ENCODE results near the gene NLRP9. TPM values are rescaled to one million over a fixed set of nuclear protein-coding genes. Genes with fewer than 3 reads are reported as not detected.

The NLRP9 gene
- total RNA-seq, 1 experiment from 2014 or later: not detected

DNA sequence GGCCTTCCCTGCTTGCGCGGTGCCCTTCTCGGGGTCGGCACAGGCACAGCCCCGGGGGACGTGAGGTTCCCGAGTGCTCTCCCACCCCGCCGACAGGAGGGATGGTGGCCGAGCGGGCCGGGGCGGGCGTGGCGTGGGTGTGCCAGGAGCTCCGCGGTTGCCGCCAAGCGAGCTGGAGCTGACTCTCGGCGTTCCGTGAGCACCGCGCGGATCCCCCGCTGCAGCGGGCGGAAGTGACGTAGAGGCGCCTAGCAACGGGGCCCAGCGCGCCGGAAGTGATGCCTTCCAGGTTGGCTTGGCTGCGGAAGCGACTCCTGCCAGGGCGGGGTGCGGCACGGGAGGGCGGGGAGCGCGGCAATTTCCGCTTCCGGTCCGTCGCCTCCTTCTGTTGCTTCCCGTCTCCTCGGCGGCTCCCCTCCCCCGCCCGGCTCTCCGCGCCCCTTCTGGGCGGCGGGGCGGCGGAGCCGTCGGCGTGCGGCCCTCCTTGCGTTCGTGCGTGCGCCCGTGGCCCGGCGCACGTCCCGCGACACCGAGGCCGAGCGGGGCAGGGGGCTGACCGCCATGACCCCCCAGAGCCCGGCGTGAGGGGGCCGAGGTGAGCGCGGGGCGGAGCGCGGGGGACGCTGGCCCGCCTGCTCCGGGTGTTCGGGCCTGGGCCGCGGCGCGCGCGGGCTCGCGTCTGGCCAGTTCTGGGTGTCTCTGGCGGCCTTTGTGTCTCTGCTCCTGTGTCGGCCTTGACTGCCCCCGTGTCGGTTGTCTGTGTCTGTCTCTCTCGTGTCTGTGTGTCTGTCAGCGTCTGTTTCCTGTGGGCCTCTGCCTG is 63.2 kb downstream of the NLRP9 start, which contains the start of gene EPN1:
TSS of gene EPN1 (plus strand) at position 386 of the 820 bp plus-strand sequence. CDS start 3,402 bp downstream, outside the sequence.
- H3K36me3 Mint-ChIP-seq: peaks cover 41% of the 10 kb centered on the region
- POLR2A ChIA-PET: no interaction called here
- peak within 1 kb of the TSS; percentile 98 for H3K4me3 Mint-ChIP-seq
- TF ChIP-seq, protein P1, sequence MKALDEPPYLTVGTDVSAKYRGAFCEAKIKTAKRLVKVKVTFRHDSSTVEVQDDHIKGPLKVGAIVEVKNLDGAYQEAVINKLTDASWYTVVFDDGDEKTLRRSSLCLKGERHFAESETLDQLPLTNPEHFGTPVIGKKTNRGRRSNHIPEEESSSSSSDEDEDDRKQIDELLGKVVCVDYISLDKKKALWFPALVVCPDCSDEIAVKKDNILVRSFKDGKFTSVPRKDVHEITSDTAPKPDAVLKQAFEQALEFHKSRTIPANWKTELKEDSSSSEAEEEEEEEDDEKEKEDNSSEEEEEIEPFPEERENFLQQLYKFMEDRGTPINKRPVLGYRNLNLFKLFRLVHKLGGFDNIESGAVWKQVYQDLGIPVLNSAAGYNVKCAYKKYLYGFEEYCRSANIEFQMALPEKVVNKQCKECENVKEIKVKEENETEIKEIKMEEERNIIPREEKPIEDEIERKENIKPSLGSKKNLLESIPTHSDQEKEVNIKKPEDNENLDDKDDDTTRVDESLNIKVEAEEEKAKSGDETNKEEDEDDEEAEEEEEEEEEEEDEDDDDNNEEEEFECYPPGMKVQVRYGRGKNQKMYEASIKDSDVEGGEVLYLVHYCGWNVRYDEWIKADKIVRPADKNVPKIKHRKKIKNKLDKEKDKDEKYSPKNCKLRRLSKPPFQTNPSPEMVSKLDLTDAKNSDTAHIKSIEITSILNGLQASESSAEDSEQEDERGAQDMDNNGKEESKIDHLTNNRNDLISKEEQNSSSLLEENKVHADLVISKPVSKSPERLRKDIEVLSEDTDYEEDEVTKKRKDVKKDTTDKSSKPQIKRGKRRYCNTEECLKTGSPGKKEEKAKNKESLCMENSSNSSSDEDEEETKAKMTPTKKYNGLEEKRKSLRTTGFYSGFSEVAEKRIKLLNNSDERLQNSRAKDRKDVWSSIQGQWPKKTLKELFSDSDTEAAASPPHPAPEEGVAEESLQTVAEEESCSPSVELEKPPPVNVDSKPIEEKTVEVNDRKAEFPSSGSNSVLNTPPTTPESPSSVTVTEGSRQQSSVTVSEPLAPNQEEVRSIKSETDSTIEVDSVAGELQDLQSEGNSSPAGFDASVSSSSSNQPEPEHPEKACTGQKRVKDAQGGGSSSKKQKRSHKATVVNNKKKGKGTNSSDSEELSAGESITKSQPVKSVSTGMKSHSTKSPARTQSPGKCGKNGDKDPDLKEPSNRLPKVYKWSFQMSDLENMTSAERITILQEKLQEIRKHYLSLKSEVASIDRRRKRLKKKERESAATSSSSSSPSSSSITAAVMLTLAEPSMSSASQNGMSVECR (CRISPR knock-in tag; IDR thresholded peaks at IDR 0.05; ENCODE audit: borderline replicate concordance): peak; percentile 87; the same call in 1 of the 2 replicates
- TF ChIP-seq GRHL2 (CRISPR knock-in tag; IDR thresholded peaks at IDR 0.05; ENCODE audit: insufficient replicate concordance, severe bottlenecking) (no peak), JUN (CRISPR knock-in tag; IDR thresholded peaks at IDR 0.05) (peak; percentile 48; the same call in 1 of the 2 replicates), TEAD1 (CRISPR knock-in tag; IDR thresholded peaks at IDR 0.05) (peak; percentile 46; the same call in 1 of the 2 replicates), SMAD3 (CRISPR knock-in tag; IDR thresholded peaks at IDR 0.05; ENCODE audit: borderline replicate concordance) (no peak), FOXJ3 (CRISPR knock-in tag; IDR thresholded peaks at IDR 0.05; ENCODE audit: borderline replicate concordance) (no peak), MYBL2 (CRISPR knock-in tag; IDR thresholded peaks at IDR 0.05) (peak; percentile 84; the same call in 1 of the 2 replicates), SP1 (CRISPR knock-in tag; conservative IDR thresholded peaks at IDR 0.05) (peak; percentile 89), IRF2 (CRISPR knock-in tag; IDR thresholded peaks at IDR 0.05; ENCODE audit: borderline replicate concordance, low read depth) (no peak), FOXP1 (CRISPR knock-in tag; IDR thresholded peaks at IDR 0.05; ENCODE audit: borderline replicate concordance) (peak; percentile 65; the same call in 1 of the 2 replicates), SMAD4 (CRISPR knock-in tag; IDR thresholded peaks at IDR 0.05) (no peak), TEAD4 (CRISPR knock-in tag; IDR thresholded peaks at IDR 0.05) (0 out of 2 replicates have a peak, but pooled peaks have one; percentile 41), ZNF416 (CRISPR knock-in tag; IDR thresholded peaks at IDR 0.05) (peak; percentile 31; the same call in 1 of the 2 replicates), NR2C2 (CRISPR knock-in tag; IDR thresholded peaks at IDR 0.05) (0 out of 2 replicates have a peak, but pooled peaks have one; percentile 17), NFE2L1 (CRISPR knock-in tag; IDR thresholded peaks at IDR 0.05) (peak; percentile 64; the same call in 1 of the 2 replicates), ZNF317 (CRISPR knock-in tag; IDR thresholded peaks at IDR 0.05; ENCODE audit: borderline replicate concordance, low read depth) (no peak), NR3C1 (CRISPR knock-in tag; conservative IDR thresholded peaks at IDR 0.05; ENCODE audit: low read depth) (no peak), GABPB1 (CRISPR knock-in tag; IDR thresholded peaks at IDR 0.05) (peak; percentile 82)
- TF ChIP-seq, protein P2, sequence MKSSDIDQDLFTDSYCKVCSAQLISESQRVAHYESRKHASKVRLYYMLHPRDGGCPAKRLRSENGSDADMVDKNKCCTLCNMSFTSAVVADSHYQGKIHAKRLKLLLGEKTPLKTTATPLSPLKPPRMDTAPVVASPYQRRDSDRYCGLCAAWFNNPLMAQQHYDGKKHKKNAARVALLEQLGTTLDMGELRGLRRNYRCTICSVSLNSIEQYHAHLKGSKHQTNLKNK (CRISPR knock-in tag; IDR thresholded peaks at IDR 0.05): no peak
- TF ChIP-seq, protein P3, sequence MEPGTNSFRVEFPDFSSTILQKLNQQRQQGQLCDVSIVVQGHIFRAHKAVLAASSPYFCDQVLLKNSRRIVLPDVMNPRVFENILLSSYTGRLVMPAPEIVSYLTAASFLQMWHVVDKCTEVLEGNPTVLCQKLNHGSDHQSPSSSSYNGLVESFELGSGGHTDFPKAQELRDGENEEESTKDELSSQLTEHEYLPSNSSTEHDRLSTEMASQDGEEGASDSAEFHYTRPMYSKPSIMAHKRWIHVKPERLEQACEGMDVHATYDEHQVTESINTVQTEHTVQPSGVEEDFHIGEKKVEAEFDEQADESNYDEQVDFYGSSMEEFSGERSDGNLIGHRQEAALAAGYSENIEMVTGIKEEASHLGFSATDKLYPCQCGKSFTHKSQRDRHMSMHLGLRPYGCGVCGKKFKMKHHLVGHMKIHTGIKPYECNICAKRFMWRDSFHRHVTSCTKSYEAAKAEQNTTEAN (CRISPR knock-in tag; IDR thresholded peaks at IDR 0.05): no peak
- TF ChIP-seq, protein P4, sequence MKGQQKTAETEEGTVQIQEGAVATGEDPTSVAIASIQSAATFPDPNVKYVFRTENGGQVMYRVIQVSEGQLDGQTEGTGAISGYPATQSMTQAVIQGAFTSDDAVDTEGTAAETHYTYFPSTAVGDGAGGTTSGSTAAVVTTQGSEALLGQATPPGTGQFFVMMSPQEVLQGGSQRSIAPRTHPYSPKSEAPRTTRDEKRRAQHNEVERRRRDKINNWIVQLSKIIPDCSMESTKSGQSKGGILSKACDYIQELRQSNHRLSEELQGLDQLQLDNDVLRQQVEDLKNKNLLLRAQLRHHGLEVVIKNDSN (CRISPR knock-in tag; IDR thresholded peaks at IDR 0.05): no peak; the same call in 1 of the 2 replicates
- TF ChIP-seq, protein P5, sequence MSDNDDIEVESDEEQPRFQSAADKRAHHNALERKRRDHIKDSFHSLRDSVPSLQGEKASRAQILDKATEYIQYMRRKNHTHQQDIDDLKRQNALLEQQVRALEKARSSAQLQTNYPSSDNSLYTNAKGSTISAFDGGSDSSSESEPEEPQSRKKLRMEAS (CRISPR knock-in tag; IDR thresholded peaks at IDR 0.05): peak; percentile 70
- TF ChIP-seq, protein P6, sequence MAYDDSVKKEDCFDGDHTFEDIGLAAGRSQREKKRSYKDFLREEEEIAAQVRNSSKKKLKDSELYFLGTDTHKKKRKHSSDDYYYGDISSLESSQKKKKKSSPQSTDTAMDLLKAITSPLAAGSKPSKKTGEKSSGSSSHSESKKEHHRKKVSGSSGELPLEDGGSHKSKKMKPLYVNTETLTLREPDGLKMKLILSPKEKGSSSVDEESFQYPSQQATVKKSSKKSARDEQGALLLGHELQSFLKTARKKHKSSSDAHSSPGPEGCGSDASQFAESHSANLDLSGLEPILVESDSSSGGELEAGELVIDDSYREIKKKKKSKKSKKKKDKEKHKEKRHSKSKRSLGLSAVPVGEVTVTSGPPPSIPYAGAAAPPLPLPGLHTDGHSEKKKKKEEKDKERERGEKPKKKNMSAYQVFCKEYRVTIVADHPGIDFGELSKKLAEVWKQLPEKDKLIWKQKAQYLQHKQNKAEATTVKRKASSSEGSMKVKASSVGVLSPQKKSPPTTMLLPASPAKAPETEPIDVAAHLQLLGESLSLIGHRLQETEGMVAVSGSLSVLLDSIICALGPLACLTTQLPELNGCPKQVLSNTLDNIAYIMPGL (CRISPR knock-in tag; IDR thresholded peaks at IDR 0.05): peak; percentile 64; the same call in 1 of the 2 replicates
- TF ChIP-seq, protein P7, sequence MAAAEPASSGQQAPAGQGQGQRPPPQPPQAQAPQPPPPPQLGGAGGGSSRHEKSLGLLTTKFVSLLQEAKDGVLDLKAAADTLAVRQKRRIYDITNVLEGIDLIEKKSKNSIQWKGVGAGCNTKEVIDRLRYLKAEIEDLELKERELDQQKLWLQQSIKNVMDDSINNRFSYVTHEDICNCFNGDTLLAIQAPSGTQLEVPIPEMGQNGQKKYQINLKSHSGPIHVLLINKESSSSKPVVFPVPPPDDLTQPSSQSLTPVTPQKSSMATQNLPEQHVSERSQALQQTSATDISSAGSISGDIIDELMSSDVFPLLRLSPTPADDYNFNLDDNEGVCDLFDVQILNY (CRISPR knock-in tag; IDR thresholded peaks at IDR 0.05): peak; percentile 89

More for the DNA sequence above, 63.2 kb downstream of the NLRP9 start, which contains the start of gene EPN1:
- peak; percentile 97 for DNase-seq (ENCODE audit: low spot score)
- H3K27ac Mint-ChIP-seq: peak within 1 kb of the TSS; percentile 95
- no peaks in the 10 kb centered on the region for H3K9me3 Mint-ChIP-seq
- H3K4me1 Mint-ChIP-seq: peaks cover 47% of the 10 kb centered on the region
- CTCF ChIA-PET: interaction anchor here (0.9 to 1.6 kb wide), 2 partner anchors 21 to 22 kb away, joined by 5 to 8 read pairs; partner anchors contain the start of gene U2AF2
- H3K27me3 Mint-ChIP-seq (ENCODE audit: low read depth): no peaks in the 10 kb centered on the region
- ATAC-seq: peak; percentile 72
